Heart right ventricle (tissue), 16 donors: ENCODE data around the gene NRDC. TPM values are rescaled to one million over a fixed set of nuclear protein-coding genes. Genes with fewer than 3 reads are reported as not detected.

Experiments
- ATAC-seq, 8 donors: fragments of 200-7000 bp; cut with Tn5 transposase; one replicate each; pipeline ENCODE4 v1.9.1; 2020; ENCODE audit warnings: mild to moderate bottlenecking in 8 of 8, moderate library complexity in 8 of 8, moderate number of reproducible peaks in 1 of 8
- DNase-seq, 2 donors: peaks; one replicate each; pipeline ENCODE4 v3.0.0-alpha.2; 2020
- H3K27ac ChIP-seq, 10 donors: fragments of 200-600 bp; sonication (generic) in 2 of 10; one replicate each; pipeline versions ENCODE4 v1.5.0 to v1.8.0; 2020 to 2022; ENCODE audit warnings: mild to moderate bottlenecking in 3 of 10
- H3K27me3 ChIP-seq, 7 donors: fragments of 200-600 bp; one replicate each; pipeline ENCODE4 v1.8.0; 2021 to 2022; ENCODE audit warnings: mild to moderate bottlenecking in 2 of 7
- H3K36me3 ChIP-seq, 9 donors: fragments of 200-600 bp; sonication (generic) in 1 of 9; one replicate each; pipeline versions ENCODE4 v1.5.0 to v1.8.0; 2020 to 2022; ENCODE audit warnings: mild to moderate bottlenecking in 2 of 9
- H3K4me1 ChIP-seq, 9 donors: fragments of 200-600 bp; sonication (generic) in 1 of 9; one replicate each; pipeline versions ENCODE4 v1.5.0 to v1.8.0; 2020 to 2022; ENCODE audit warnings: mild to moderate bottlenecking in 4 of 9
- H3K4me3 ChIP-seq, 10 donors: fragments of 200-600 bp; sonication (generic) in 2 of 10; one replicate each; pipeline versions ENCODE4 v1.5.0 to v1.8.0; 2020 to 2022; ENCODE audit warnings: mild to moderate bottlenecking in 7 of 10, moderate library complexity in 2 of 10
- H3K9me3 ChIP-seq, 11 donors: fragments of 200-600 bp in 10 of 11; sonication (generic) in 2 of 11; one replicate each; pipeline versions ENCODE4 v1.5.0 to v1.8.0; 2013 to 2022; ENCODE audit warnings: mild to moderate bottlenecking in 2 of 11, control low read depth in 1 of 11, moderate library complexity in 1 of 11
- CTCF ChIP-seq, 9 donors: fragments of 200-600 bp; sonication (generic) in 2 of 9; IDR thresholded peaks; one replicate each; pipeline versions ENCODE4 v1.5.0 to v1.8.0; 2021 to 2022; ENCODE audit warnings: antibody characterized with exemption in 9 of 9, mild to moderate bottlenecking in 5 of 9, moderate library complexity in 1 of 9
- WGBS, 2 donors: extraction: QIAGEN DNeasy Blood & Tissue Kit; methylation state at CpG; one replicate each; pipeline ENCODE4 v1.1.7; 2013; ENCODE audit warnings: inconsistent platforms in 1 of 2; 5-methylcytosine and 5-hydroxymethylcytosine counted together
- intact Hi-C, 10 donors: fragments of 100-400 bp; cut with DNase I; formaldehyde crosslinking; loops; one replicate each; pipeline versions ENCODE4 v1.11.1 to v1.14.2; 2022
- polyA plus RNA-seq, 2 donors: library from polyadenylated mRNA; stranded (reverse); fragments of 200-250 nt; gene quantifications; one replicate each; pipeline ENCODE4 v1.2.3, GENCODE V29; 2013
- total RNA-seq, 10 donors: library from RNA; stranded (reverse); fragmentation: NEBNext Ultra II Directional in 3 of 10; extraction: Animal tissue kit (Norgen Biotek cat#: 25700) in 3 of 10; gene quantifications; one replicate each; pipeline versions ENCODE4 v1.2.1 to v1.2.4, GENCODE V29; 2021 to 2023
- donor health status: Arrhythmogenic right ventricular cardiomyopathy.
- donor health status: ischemic (EF 13 %, LVEDD 7.1; RV severe dilation, severe dysfunction).
- donor health status: healthy with polysubstance abuse.
- donor health status: DM: no; HTN: yes; CAD: no.
- donor health status: DM: no; HTN: no; CAD: no.
- donor health status: ischemic (EF 25% LVEDD 6.9; RV normal size, moderate dysfunction).
- donor health status: ischemic (EF 25% LVEDD 5.7; RV mildly dilated, moderate dysfunction).
- donor health status: healthy.
- donor health status: DM: yes; HTN: yes; CAD: no.
- donor health status: Ischemic cardiomyopathy.
- donor health status: ischemic (EF 35%, LVEDD 5.7; RV mildly dilated, moderate dysfunction).
- donor health status: nonischemic (EF 11% LVEDD 7.7; RV severe dilation, severe dysfunction).
- donor health status: DM: yes; HTN: yes; CAD: no.
- donor health status: PGD.
- donor health status: ischemic (EF 29% LVEDD 5.4; RV normal size, mild dysfunction).
- donor health status: nonischemic (EF 23%, LVEDD 6.1; RV moderate dilation, normal function).

Gene NRDC
- total and polyA plus RNA-seq, 12 donors = 77.8 to 228 (median 135) TPM

DNA sequence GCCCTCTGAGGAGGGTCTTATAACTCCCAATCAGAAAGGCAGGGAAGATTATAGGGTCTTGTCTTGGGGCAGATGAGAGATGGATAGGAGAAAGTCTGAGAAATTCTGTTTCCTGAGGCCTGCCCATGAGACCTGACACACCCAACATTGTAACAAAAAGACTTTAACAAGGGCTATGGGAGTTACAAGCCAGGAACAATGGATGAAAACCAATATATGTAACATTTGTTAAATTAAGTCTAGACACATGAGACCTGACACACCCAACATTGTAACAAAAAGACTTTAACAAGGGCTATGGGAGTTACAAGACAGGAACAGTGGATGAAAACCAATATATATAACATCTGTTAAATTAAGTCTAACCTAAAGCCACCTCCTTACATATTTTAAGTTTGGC, 21.8 kb downstream of the NRDC start:
- intact Hi-C loops = no loop called here
- Histone ChIP-seq H3K27ac (no peak overlapping the region), H3K9me3 (no peaks in the 10 kb centered on the region), H3K27me3 (no peaks in the 10 kb centered on the region), H3K4me3 (no peak overlapping the region), H3K36me3 (peaks cover 0 to 36% (median 0%) of the 10 kb centered on the region in 9 donors), H3K4me1 (peaks cover 0 to 14% (median 0%) of the 10 kb centered on the region in 9 donors)
- no peak for DNase-seq
- TF ChIP-seq CTCF (IDR thresholded peaks at IDR 0.05) = no peak
- no peak for ATAC-seq

- Histone ChIP-seq H3K4me3 (no peak overlapping the region), H3K36me3 (peaks cover 0 to 36% (median 0%) of the 10 kb centered on the region in 9 donors), H3K27me3 (no peaks in the 10 kb centered on the region), H3K27ac (no peak overlapping the region), H3K9me3 (no peaks in the 10 kb centered on the region), H3K4me1 (peaks cover 0 to 25% (median 8%) of the 10 kb centered on the region in 9 donors)
- DNase-seq (no peak), ATAC-seq (no peak)
- no peak for TF ChIP-seq CTCF (IDR thresholded peaks at IDR 0.05)
- WGBS, 2 donors = 97 to 100% methylated on average over 3 of the region's 3 CpGs
- intact Hi-C loops = no loop called here
Measured at GRCh38 chr1:51855624-51856023, 22.9 kb downstream of the NRDC start.

DNA sequence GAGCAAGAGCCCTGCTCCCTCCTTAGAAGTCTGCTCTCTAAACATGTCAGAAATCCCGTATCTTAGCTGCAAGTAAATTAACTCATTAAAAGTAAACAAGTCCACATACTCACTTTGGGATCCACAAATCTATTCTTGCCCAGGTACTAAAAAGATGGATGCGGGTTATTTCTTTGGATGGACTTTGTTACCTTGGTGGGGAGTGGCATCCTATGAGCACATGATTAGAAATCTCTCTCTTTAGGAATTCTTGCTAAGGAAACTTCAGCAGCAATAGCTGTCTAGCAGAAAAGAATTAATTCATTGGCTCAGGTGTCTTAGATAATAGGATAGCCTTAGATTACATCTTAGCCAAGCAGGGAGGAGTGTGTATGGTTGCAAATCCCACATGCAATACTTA, 25.2 kb downstream of the NRDC start:
- peaks cover 0 to 36% (median 0%) of the 10 kb centered on the region in 9 donors for H3K36me3 ChIP-seq
- 96% methylated on average over 2 of the region's 2 CpGs for WGBS, 2 donors
- intact Hi-C loops = no loop called here

GRCh38 chr1:51851882-51852396, 26.6 kb downstream of the NRDC start:
- Histone ChIP-seq H3K4me1 (peaks cover 0 to 22% (median 12%) of the 10 kb centered on the region in 9 donors), H3K4me3 (no peak overlapping the region), H3K36me3 (peaks cover 0 to 36% (median 0%) of the 10 kb centered on the region in 9 donors), H3K27ac (no peak overlapping the region), H3K27me3 (no peaks in the 10 kb centered on the region), H3K9me3 (no peaks in the 10 kb centered on the region)
- intact Hi-C loops = no loop called here
- WGBS, 2 donors = 82 to 85% methylated on average over 5 of the region's 5 CpGs
- DNase-seq (no peak), ATAC-seq (no peak)
- TF ChIP-seq CTCF (IDR thresholded peaks at IDR 0.05) = no peak

More for the DNA sequence above, 25.2 kb downstream of the NRDC start:
- H3K27me3 ChIP-seq = no peaks in the 10 kb centered on the region
- H3K4me1 ChIP-seq = peaks cover 0 to 27% (median 12%) of the 10 kb centered on the region in 9 donors
- H3K27ac ChIP-seq = no peak overlapping the region
- no peak for TF ChIP-seq CTCF (IDR thresholded peaks at IDR 0.05)
- ATAC-seq (no peak), DNase-seq (no peak)
- H3K4me3 ChIP-seq = no peak overlapping the region
- H3K9me3 ChIP-seq = no peaks in the 10 kb centered on the region
